H1 (cell line): ENCODE measurements around the gene APEX2. TPM values are rescaled to one million over a fixed set of nuclear protein-coding genes. Genes with fewer than 3 reads are reported as not detected.

Experiments
- CTCF ChIA-PET: fragments of 300-600 bp; sonication (Branson Sonifier 250); formaldehyde crosslinking; loops from one replicate; lab custom pipeline; 2021; ENCODE audit not compliant: partially characterized antibody; lab: Charles Lee
- POLR2A ChIA-PET: fragments of 300-600 bp; sonication (Branson Sonifier 250); formaldehyde crosslinking; loops from one replicate; lab custom pipeline; 2021; ENCODE audit warnings: inconsistent platforms; ENCODE audit not compliant: partially characterized antibody; lab: Charles Lee
- DNase-seq, 2 experiments: peaks; one replicate each; pipeline versions ENCODE4 v3.0.0 to v3.0.0-alpha.2; 2010 to 2022; ENCODE audit warnings: low spot score in 2 of 2, low read depth in 1 of 2, mixed read lengths in 1 of 2
- FAIRE-seq: peaks from 2 replicates; lab custom pipeline; 2011; peaks lifted over from hg19 to GRCh38; lab: Jason Lieb, UNC
- H2AFZ ChIP-seq: 2 replicates; pipeline ENCODE4 v1.8.1; 2012; ENCODE audit warnings: low read length, inconsistent platforms
- H2AK5ac ChIP-seq: 2 replicates; pipeline ENCODE4 v1.6.1; 2013; ENCODE audit warnings: low read depth, low read length
- H2BK120ac ChIP-seq: replicated peaks from 2 replicates; pipeline ENCODE3; 2013; ENCODE audit warnings: low read depth, low read length, inconsistent platforms
- H2BK12ac ChIP-seq: 2 replicates; pipeline ENCODE4 v1.6.1; 2013; ENCODE audit warnings: low read depth, low read length
- H2BK15ac ChIP-seq: 2 replicates; pipeline ENCODE4 v1.6.1; 2013; ENCODE audit warnings: low read length
- H2BK20ac ChIP-seq: 2 replicates; pipeline ENCODE4 v1.6.1; 2013; ENCODE audit warnings: low read length
- H2BK5ac ChIP-seq: 2 replicates; pipeline ENCODE4 v1.6.1; 2013; ENCODE audit warnings: low read depth, low read length
- H3K14ac ChIP-seq: 2 replicates; pipeline ENCODE4 v1.6.1; 2013; ENCODE audit warnings: inconsistent platforms; ENCODE audit not compliant: insufficient read length
- H3K18ac ChIP-seq: 2 replicates; pipeline ENCODE4 v1.6.1; 2013; ENCODE audit warnings: low read length; ENCODE audit errors: extremely low read depth
- H3K23ac ChIP-seq: 2 replicates; pipeline ENCODE4 v1.6.1; 2013; ENCODE audit warnings: inconsistent platforms; ENCODE audit not compliant: insufficient read length
- H3K23me2 ChIP-seq: 2 replicates; pipeline ENCODE4 v1.6.1; 2013; ENCODE audit warnings: low read depth, low read length
- H3K27ac ChIP-seq: 2 replicates; pipeline ENCODE4 v1.6.1; 2011; ENCODE audit warnings: low read depth, low read length, inconsistent platforms
- H3K27me3 ChIP-seq, 4 experiments: replicated peaks in 1 of 4; 1 replicate in 1 of 4; 2 replicates in 3 of 4; pipeline versions ENCODE4 v1.6.1 to v1.8.1; 2011 to 2013; ENCODE audit warnings: low read length in 3 of 4, mild to moderate bottlenecking in 3 of 4, inconsistent platforms in 2 of 4, mixed read lengths in 2 of 4, moderate library complexity in 1 of 4; ENCODE audit not compliant: control insufficient read depth in 3 of 4, insufficient read depth in 3 of 4; ENCODE audit errors: extremely low read depth in 1 of 4
- H3K36me3 ChIP-seq, 4 experiments: 2 replicates each; pipeline versions ENCODE4 v1.6.1 to v1.8.1; 2011 to 2013; ENCODE audit warnings: mild to moderate bottlenecking in 4 of 4, low read length in 3 of 4, moderate library complexity in 2 of 4, control low read depth in 1 of 4, inconsistent platforms in 1 of 4; ENCODE audit not compliant: insufficient read depth in 4 of 4, control insufficient read depth in 2 of 4
- H3K4ac ChIP-seq: replicated peaks from 2 replicates; pipeline ENCODE3; 2013; ENCODE audit warnings: low read length, low read depth, mixed read lengths, inconsistent platforms; ENCODE audit not compliant: insufficient read length
- H3K4me1 ChIP-seq, 4 experiments: replicated peaks in 1 of 4; 1 replicate in 1 of 4; 2 replicates in 3 of 4; pipeline versions ENCODE4 v1.6.1 to v1.8.1; 2011 to 2013; ENCODE audit warnings: low read length in 3 of 4, inconsistent platforms in 2 of 4, mixed read lengths in 1 of 4; ENCODE audit not compliant: insufficient read depth in 4 of 4, control insufficient read depth in 3 of 4
- H3K4me2 ChIP-seq, 2 experiments: 2 replicates each; pipeline versions ENCODE4 v1.6.1 to v1.8.1; 2011 to 2013; ENCODE audit warnings: low read depth in 2 of 2, low read length in 2 of 2, control low read depth in 1 of 2, inconsistent platforms in 1 of 2, mild to moderate bottlenecking in 1 of 2; ENCODE audit not compliant: insufficient read depth in 1 of 2
- H3K4me3 ChIP-seq, 4 experiments: fragments of 200-600, 300-600 bp in 1 of 4; sonication (generic), shearing (Covaris generic), sonication (Bioruptor Twin) in 1 of 4; 2 replicates each; pipeline versions ENCODE4 v1.5.1 to v1.8.1; 2011 to 2016; ENCODE audit warnings: low read length in 4 of 4, low read depth in 3 of 4, control low read depth in 2 of 4, inconsistent platforms in 2 of 4, mild to moderate bottlenecking in 2 of 4, mixed read lengths in 1 of 4, moderate library complexity in 1 of 4; ENCODE audit not compliant: insufficient read depth in 2 of 4; ENCODE audit errors: extremely low read depth in 1 of 4
- H3K56ac ChIP-seq: replicated peaks from 2 replicates; pipeline ENCODE3; 2013; ENCODE audit warnings: low read depth, mild to moderate bottlenecking, mixed read lengths, low read length, inconsistent platforms; ENCODE audit not compliant: insufficient read length
- H3K79me1 ChIP-seq: 2 replicates; pipeline ENCODE4 v1.6.1; 2013; ENCODE audit warnings: low read depth, low read length, control low read depth
- H3K79me2 ChIP-seq, 2 experiments: 2 replicates each; pipeline versions ENCODE4 v1.6.1 to v1.8.1; 2012 to 2013; ENCODE audit warnings: low read length in 2 of 2, mild to moderate bottlenecking in 2 of 2, inconsistent platforms in 1 of 2; ENCODE audit not compliant: insufficient read depth in 2 of 2, control insufficient read depth in 1 of 2
- H3K9ac ChIP-seq, 4 experiments: replicated peaks in 1 of 4; 1 replicate in 1 of 4; 2 replicates in 3 of 4; pipeline versions ENCODE4 v1.6.1 to v1.8.1; 2011 to 2013; ENCODE audit warnings: low read depth in 3 of 4, low read length in 3 of 4, control low read depth in 2 of 4, mild to moderate bottlenecking in 2 of 4, moderate library complexity in 2 of 4, inconsistent platforms in 1 of 4; ENCODE audit errors: extremely low read depth in 1 of 4
- H3K9me3 ChIP-seq, 2 experiments: 2 replicates each; pipeline versions ENCODE4 v1.6.1 to v1.8.1; 2012 to 2013; ENCODE audit warnings: mild to moderate bottlenecking in 2 of 2, moderate library complexity in 2 of 2, control low read depth in 1 of 2, inconsistent platforms in 1 of 2, low read depth in 1 of 2, low read length in 1 of 2, mixed read lengths in 1 of 2; ENCODE audit not compliant: insufficient read depth in 2 of 2
- H4K20me1 ChIP-seq, 2 experiments: replicated peaks in 1 of 2; 2 replicates each; pipeline versions ENCODE3 to v1.8.1; 2011 to 2013; ENCODE audit warnings: inconsistent platforms in 2 of 2, low read length in 2 of 2, mild to moderate bottlenecking in 1 of 2; ENCODE audit not compliant: insufficient read depth in 2 of 2, control insufficient read depth in 1 of 2
- H4K5ac ChIP-seq: 2 replicates; pipeline ENCODE4 v1.6.1; 2013; ENCODE audit warnings: low read length, low read depth, mixed read lengths, inconsistent platforms; ENCODE audit not compliant: insufficient read length
- H4K8ac ChIP-seq: 2 replicates; pipeline ENCODE4 v1.8.0; 2013; ENCODE audit warnings: mild to moderate bottlenecking, moderate library complexity, low read length, inconsistent platforms; ENCODE audit not compliant: insufficient read depth; ENCODE audit errors: extremely low read depth
- H4K91ac ChIP-seq: replicated peaks from 2 replicates; pipeline ENCODE3; 2013; ENCODE audit warnings: low read length, mixed read lengths, inconsistent platforms; ENCODE audit not compliant: insufficient read length
- BACH1 ChIP-seq: IDR thresholded peaks from 2 replicates; pipeline ENCODE4 v1.6.1; 2012; ENCODE audit warnings: low read length, improper control_type of control experiment
- CHD2 ChIP-seq: IDR thresholded peaks from 2 replicates; pipeline ENCODE4 v1.6.1; 2012; ENCODE audit warnings: low read length, improper control_type of control experiment
- CREB1 ChIP-seq: IDR thresholded peaks from 2 replicates; pipeline ENCODE4 v1.6.1; 2012; ENCODE audit warnings: inconsistent platforms
- EGR1 ChIP-seq: IDR thresholded peaks from 2 replicates; pipeline ENCODE4 v1.6.1; 2011; ENCODE audit warnings: low read depth, low read length, borderline replicate concordance
- GTF2F1 ChIP-seq: IDR thresholded peaks from 2 replicates; pipeline ENCODE4 v1.6.1; 2012; ENCODE audit warnings: low read depth, low read length, improper control_type of control experiment, borderline replicate concordance
- JUND ChIP-seq: IDR thresholded peaks from 2 replicates; pipeline ENCODE4 v1.6.1; 2011; ENCODE audit warnings: mild to moderate bottlenecking, improper control_type of control experiment, low read length
- NRF1 ChIP-seq: IDR thresholded peaks from 2 replicates; pipeline ENCODE4 v1.6.1; 2011; ENCODE audit warnings: mild to moderate bottlenecking, low read depth, low read length, improper control_type of control experiment
- RAD21 ChIP-seq, 2 experiments: IDR thresholded peaks in 1 of 2; conservative IDR thresholded peaks in 1 of 2; 2 replicates each; pipeline ENCODE4 v1.6.1; 2011; ENCODE audit warnings: low read depth in 2 of 2, low read length in 2 of 2, improper control_type of control experiment in 1 of 2, inconsistent platforms in 1 of 2, mild to moderate bottlenecking in 1 of 2, moderate library complexity in 1 of 2
- RFX5 ChIP-seq: IDR thresholded peaks from 2 replicates; pipeline ENCODE4 v1.6.1; 2011; ENCODE audit warnings: low read depth, low read length, improper control_type of control experiment, borderline replicate concordance
- RXRA ChIP-seq: IDR thresholded peaks from 2 replicates; pipeline ENCODE4 v1.6.1; 2011; ENCODE audit warnings: low read depth, mild to moderate bottlenecking, low read length, moderate library complexity; ENCODE audit not compliant: insufficient read depth
- SIN3A ChIP-seq, 2 experiments: IDR thresholded peaks in 1 of 2; conservative IDR thresholded peaks in 1 of 2; 2 replicates each; pipeline ENCODE4 v1.6.1; 2011 to 2012; ENCODE audit warnings: low read length in 2 of 2, improper control_type of control experiment in 1 of 2, low read depth in 1 of 2, mild to moderate bottlenecking in 1 of 2
- SP2 ChIP-seq: IDR thresholded peaks from 2 replicates; pipeline ENCODE4 v1.6.1; 2012; ENCODE audit warnings: mild to moderate bottlenecking, low read length, inconsistent platforms
- SP4 ChIP-seq: IDR thresholded peaks from 2 replicates; pipeline ENCODE4 v1.6.1; 2012; ENCODE audit warnings: low read length, inconsistent platforms
- WGBS, 2 experiments: shearing (Covaris generic) in 1 of 2; methylation state at CpG; one replicate each; pipeline versions ENCODE4 v1.1.6 to v1.1.7; 2013 to 2015; ENCODE audit warnings: low lambda C conversion rate in 2 of 2, mixed read lengths in 2 of 2, inconsistent platforms in 1 of 2, low coverage in 1 of 2, missing lambda C conversion rate in 1 of 2; ENCODE audit not compliant: insufficient replicate concordance in 2 of 2, insufficient coverage in 1 of 2, insufficient read length in 1 of 2; ENCODE audit errors: extremely low coverage in 1 of 2, missing lambda C conversion rate in 1 of 2; 5-methylcytosine and 5-hydroxymethylcytosine counted together
- polyA plus RNA-seq, 7 experiments: library from polyadenylated mRNA; depleted of rRNA in 3 of 7; stranded (reverse) in 5 of 7; unstranded in 2 of 7; fragments of >200 nt in 5 of 7; fragments of 200-250 nt in 2 of 7; gene quantifications; 1 replicate in 5 of 7; 2 replicates in 1 of 7; 4 replicates in 1 of 7; pipeline versions ENCODE4 v1.2.1 to v1.2.3, GENCODE V29; 2011 to 2013; ENCODE audit warnings: missing spikeins in 2 of 7, mixed read lengths in 2 of 7
- total RNA-seq: library from RNA; stranded (reverse); fragmentation: NEBNext Ultra II Directional; extraction: Animal tissue kit (Norgen Biotek cat#: 25700); gene quantifications from 2 replicates; pipeline ENCODE4 v1.2.1, GENCODE V29; 2021

Gene APEX2
- total and polyA plus RNA-seq, 2 of the 8 experiments (the other 6 are each of a cell fraction or from before 2014, with no cell fraction given): 18.9 to 36.4 TPM

DNA sequence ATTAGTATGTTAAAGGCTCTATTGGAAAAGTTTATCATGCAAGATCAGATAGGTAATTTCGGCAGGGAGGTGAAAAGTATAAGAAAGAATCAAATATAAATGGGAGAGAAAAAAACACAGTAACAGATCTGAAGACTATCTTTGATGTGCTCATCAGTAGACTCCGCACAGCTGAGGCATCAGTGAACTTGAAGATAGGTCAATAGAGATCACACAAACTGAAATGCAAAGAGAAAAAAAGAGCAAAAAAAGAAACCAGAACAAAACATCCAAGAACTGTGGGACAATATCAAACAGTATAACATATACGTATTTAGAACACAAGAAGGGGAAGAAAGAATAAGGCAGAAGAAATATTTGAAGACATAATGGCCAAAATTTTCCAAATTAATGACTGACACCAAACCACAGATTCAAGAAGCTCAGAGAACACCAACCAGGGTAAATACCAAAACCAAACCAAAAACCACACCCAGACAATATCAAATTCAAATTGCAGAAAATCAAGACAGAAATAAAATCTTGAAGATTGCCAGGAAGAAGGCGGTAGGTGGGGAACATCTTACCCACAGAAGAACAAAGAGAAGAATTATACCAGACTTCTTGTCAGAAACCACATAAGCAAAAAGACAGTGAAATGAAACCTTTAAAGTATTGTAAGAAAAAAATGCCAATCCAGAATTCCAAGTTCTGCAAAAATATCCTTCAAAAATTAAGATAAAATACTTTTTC is 35.2 kb upstream of the APEX2 start:
- no peaks in the 10 kb centered on the region; a peak in 1 of 7 replicates for H3K27me3 ChIP-seq
- H2AFZ ChIP-seq: no peak overlapping the region
- H2BK5ac ChIP-seq: no peak overlapping the region
- no peak overlapping the region for H3K4me3 ChIP-seq
- DNase-seq: no peak
- H3K4me2 ChIP-seq: no peak overlapping the region
- CTCF ChIA-PET: no interaction called here
- no peak overlapping the region for H4K8ac ChIP-seq
- no peak overlapping the region for H3K14ac ChIP-seq
- H3K27ac ChIP-seq: no peak overlapping the region
- H3K56ac ChIP-seq: no peak overlapping the region
- WGBS, 2 experiments: 75% methylated on average over 3 of the region's 4 CpGs; no CpG with 5 or more reads in 1 of the 2 experiments
- no peak overlapping the region for H2BK20ac ChIP-seq
- H4K91ac ChIP-seq: no peak overlapping the region
- no peaks in the 10 kb centered on the region for H3K79me1 ChIP-seq
- H3K18ac ChIP-seq: no peak overlapping the region
- no peaks in the 10 kb centered on the region for H3K23me2 ChIP-seq
- H4K20me1 ChIP-seq: no peaks in the 10 kb centered on the region
- no peak overlapping the region for H3K23ac ChIP-seq
- FAIRE-seq: no peak
- H3K36me3 ChIP-seq: no peaks in the 10 kb centered on the region
- H2BK120ac ChIP-seq: no peak overlapping the region
- H3K79me2 ChIP-seq: no peaks in the 10 kb centered on the region
- no peak overlapping the region for H4K5ac ChIP-seq
- peaks cover 0 to 4% of the 10 kb centered on the region in 2 experiments; a peak in 1 of 4 replicates for H3K9me3 ChIP-seq
- no peak overlapping the region for H2BK15ac ChIP-seq
- no peak overlapping the region for H3K4ac ChIP-seq
- no peak overlapping the region for H3K9ac ChIP-seq
- H3K4me1 ChIP-seq: no peaks in the 10 kb centered on the region
- no peak overlapping the region for H2AK5ac ChIP-seq
- H2BK12ac ChIP-seq: no peak overlapping the region
- POLR2A ChIA-PET: no interaction called here
- TF ChIP-seq SP2: no peak
- TF ChIP-seq GTF2F1: no peak
- TF ChIP-seq CHD2: no peak
- no peak for TF ChIP-seq CREB1
- TF ChIP-seq SIN3A (conservative IDR thresholded peaks at IDR 0.05 in 1 of 2, IDR thresholded peaks at IDR 0.05 in 1 of 2; ENCODE audit: low read depth in 1 of 2, low read length in 2 of 2): no peak
- no peak for TF ChIP-seq BACH1
- TF ChIP-seq RFX5: no peak
- no peak for TF ChIP-seq NRF1
- TF ChIP-seq SP4: no peak
- TF ChIP-seq RXRA: no peak
- TF ChIP-seq EGR1: no peak
- TF ChIP-seq RAD21 (IDR thresholded peaks at IDR 0.05 in 1 of 2, conservative IDR thresholded peaks at IDR 0.05 in 1 of 2; ENCODE audit: low read depth in 2 of 2, low read length in 2 of 2): no peak
- no peak for TF ChIP-seq JUND
